Progenitor cell of endocrine pancreas (in vitro differentiated cells): ENCODE data around the gene RPL13. TPM values are rescaled to one million over a fixed set of nuclear protein-coding genes. Genes with fewer than 3 reads are reported as not detected.

Experiments used
- DNase-seq: peaks from one replicate; pipeline ENCODE4 v3.0.0; 2021; ENCODE audit warnings: low spot score; ENCODE audit not compliant: unreplicated experiment
- H3K27ac Mint-ChIP-seq: 2 replicates; pipeline ENCODE4 v1.8.0; 2021; ENCODE audit warnings: mild to moderate bottlenecking, moderate library complexity, mixed read lengths
- H3K27me3 Mint-ChIP-seq: 2 replicates; pipeline ENCODE4 v1.8.0; 2021; ENCODE audit warnings: mixed read lengths
- H3K36me3 Mint-ChIP-seq: 2 replicates; pipeline ENCODE4 v1.8.0; 2022; ENCODE audit warnings: mixed read lengths; ENCODE audit not compliant: insufficient read depth
- H3K4me1 Mint-ChIP-seq: 2 replicates; pipeline ENCODE4 v1.8.0; 2021; ENCODE audit warnings: low read depth, mixed read lengths
- H3K4me3 Mint-ChIP-seq: 2 replicates; pipeline ENCODE4 v1.8.0; 2021; ENCODE audit warnings: low read depth, mild to moderate bottlenecking, moderate library complexity, mixed read lengths
- H3K9me3 Mint-ChIP-seq: 2 replicates; pipeline ENCODE4 v1.8.0; 2021; ENCODE audit warnings: low read depth, mixed read lengths
- total RNA-seq: library from RNA; stranded (reverse); gene quantifications from 2 replicates; pipeline ENCODE4 v1.2.1, GENCODE V29; 2021
- TF ChIP-seq, protein P1 (sequence below): fragments of 200-600 bp; sonication (generic); IDR thresholded peaks from one replicate; pipeline ENCODE4 v1.5.0; 2021; ENCODE audit warnings: antibody characterized with exemption, mild to moderate bottlenecking; ENCODE audit not compliant: unreplicated experiment

Gene RPL13
- total RNA-seq, 1 donor from 2014 or later, result 1,643 TPM

DNA sequence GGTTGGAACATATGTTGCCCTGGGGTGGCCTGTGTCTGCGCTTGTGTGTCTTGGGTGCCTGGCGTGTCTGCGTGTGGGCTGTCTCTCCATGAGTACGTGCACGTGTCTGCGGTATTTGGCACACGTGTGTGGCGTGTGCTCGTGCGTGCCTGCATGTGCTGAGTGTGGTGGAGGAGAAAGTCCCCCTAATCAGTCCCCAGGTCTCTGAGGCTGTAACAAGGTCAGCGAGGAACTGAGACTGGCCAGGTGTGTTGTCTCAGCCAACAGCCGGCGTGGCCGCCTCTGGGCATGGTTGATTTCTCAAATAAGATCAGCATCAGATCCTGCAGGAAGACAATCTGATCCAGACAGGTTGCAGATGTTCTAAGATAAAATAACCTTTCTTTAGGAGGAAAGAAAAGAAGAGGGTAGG lies 11.6 kb downstream of the RPL13 start:
- TF ChIP-seq, protein P1, sequence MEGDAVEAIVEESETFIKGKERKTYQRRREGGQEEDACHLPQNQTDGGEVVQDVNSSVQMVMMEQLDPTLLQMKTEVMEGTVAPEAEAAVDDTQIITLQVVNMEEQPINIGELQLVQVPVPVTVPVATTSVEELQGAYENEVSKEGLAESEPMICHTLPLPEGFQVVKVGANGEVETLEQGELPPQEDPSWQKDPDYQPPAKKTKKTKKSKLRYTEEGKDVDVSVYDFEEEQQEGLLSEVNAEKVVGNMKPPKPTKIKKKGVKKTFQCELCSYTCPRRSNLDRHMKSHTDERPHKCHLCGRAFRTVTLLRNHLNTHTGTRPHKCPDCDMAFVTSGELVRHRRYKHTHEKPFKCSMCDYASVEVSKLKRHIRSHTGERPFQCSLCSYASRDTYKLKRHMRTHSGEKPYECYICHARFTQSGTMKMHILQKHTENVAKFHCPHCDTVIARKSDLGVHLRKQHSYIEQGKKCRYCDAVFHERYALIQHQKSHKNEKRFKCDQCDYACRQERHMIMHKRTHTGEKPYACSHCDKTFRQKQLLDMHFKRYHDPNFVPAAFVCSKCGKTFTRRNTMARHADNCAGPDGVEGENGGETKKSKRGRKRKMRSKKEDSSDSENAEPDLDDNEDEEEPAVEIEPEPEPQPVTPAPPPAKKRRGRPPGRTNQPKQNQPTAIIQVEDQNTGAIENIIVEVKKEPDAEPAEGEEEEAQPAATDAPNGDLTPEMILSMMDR, result no peak

DNA sequence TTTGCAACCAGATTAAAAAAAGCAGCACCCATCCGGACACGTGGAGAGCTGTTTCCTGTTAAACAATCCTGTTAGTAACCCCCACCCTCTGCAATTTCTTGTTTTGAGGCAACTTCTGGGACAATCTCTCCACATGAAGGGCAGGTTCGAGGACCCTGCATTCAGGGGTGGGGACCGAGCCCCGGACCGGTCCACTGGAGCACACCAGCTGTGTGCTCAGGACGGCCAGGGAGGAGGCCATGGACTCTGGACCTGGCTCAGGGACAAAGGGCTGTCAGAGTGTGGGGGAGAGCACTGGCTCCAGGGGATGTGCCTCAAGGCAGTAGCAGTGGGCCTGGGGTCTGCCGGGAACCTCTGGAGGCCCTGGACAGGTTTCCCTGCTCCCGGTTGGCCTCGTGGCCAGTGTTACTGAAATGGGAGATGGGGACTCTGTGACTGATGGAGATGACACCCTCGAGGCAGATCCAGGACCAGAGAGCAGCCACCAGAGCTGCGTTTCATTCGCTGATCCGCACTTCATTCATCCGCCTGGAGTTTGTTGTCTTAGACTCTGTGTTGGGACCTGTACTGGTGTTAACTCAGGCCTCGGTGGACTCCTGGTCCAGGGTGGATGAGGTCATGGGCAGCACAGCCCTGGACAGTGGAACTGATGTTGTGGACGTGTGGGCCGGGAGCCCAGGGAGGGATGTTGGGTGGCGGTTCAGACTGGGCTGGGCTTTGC lies 12.2 kb downstream of the RPL13 start:
- peaks cover 51% of the 10 kb centered on the region for H3K27me3 Mint-ChIP-seq
- no peaks in the 10 kb centered on the region for H3K9me3 Mint-ChIP-seq
- no peak overlapping the region for H3K27ac Mint-ChIP-seq
- no peaks in the 10 kb centered on the region for H3K36me3 Mint-ChIP-seq
- H3K4me1 Mint-ChIP-seq, result peaks cover 5% of the 10 kb centered on the region
- DNase-seq, result no peak
- TF ChIP-seq, protein P1, result no peak
- H3K4me3 Mint-ChIP-seq, result no peak overlapping the region

More for the DNA sequence above, 11.6 kb downstream of the RPL13 start:
- Mint-ChIP-seq H3K9me3 (no peaks in the 10 kb centered on the region), H3K4me3 (no peak overlapping the region), H3K4me1 (peaks cover 5% of the 10 kb centered on the region), H3K27me3 (peaks cover 47% of the 10 kb centered on the region), H3K36me3 (no peaks in the 10 kb centered on the region), H3K27ac (no peak overlapping the region)
- no peak for DNase-seq

DNA sequence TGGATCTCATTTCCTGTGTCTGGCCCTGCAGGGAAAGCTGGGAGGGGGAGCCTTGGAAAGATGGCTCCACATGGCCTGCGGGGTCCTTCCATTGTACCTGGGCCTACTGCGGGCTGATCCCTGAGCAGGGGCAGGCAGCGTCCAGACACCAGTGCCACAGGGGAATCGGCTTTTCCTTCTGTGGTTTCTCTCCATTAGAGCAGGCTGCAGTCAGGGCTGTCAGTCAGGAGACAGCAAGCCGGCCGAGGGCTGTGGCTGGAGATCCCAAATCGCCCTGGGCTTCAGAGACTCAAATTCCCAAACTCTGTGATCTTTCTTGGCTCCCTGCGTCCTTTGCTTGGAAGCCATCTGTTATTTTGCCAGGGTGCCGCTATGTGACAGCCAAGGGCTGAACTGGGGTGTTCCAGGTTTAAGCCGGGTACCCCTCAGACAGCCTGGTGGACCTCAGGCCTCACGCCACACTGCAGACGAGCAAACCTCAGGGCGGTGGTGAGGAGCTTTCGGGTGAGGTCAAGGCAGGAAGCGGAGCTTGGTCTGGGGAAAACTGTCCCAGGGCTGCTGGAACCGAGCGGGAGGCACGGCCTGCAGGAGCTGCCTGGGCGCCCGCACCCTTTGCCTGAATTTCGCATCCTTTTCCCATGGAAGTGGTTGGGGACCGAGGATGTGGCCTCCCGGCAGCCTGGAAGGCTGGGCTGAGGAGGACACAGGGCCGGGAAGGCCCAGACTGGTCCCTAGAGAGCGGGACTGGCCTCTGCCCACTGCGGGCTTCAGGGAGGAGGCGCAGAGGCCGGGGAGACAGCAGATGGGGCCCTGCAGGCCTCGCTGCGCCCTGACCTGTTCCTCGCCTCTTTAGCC lies 13.6 kb downstream of the RPL13 start:
- TF ChIP-seq, protein P1, result no peak
- DNase-seq, result no peak
- H3K9me3 Mint-ChIP-seq, result no peaks in the 10 kb centered on the region
- peaks cover 4% of the 10 kb centered on the region for H3K4me1 Mint-ChIP-seq
- H3K36me3 Mint-ChIP-seq, result no peaks in the 10 kb centered on the region
- no peak overlapping the region for H3K4me3 Mint-ChIP-seq
- H3K27ac Mint-ChIP-seq, result no peak overlapping the region
- H3K27me3 Mint-ChIP-seq, result peaks cover 57% of the 10 kb centered on the region

DNA sequence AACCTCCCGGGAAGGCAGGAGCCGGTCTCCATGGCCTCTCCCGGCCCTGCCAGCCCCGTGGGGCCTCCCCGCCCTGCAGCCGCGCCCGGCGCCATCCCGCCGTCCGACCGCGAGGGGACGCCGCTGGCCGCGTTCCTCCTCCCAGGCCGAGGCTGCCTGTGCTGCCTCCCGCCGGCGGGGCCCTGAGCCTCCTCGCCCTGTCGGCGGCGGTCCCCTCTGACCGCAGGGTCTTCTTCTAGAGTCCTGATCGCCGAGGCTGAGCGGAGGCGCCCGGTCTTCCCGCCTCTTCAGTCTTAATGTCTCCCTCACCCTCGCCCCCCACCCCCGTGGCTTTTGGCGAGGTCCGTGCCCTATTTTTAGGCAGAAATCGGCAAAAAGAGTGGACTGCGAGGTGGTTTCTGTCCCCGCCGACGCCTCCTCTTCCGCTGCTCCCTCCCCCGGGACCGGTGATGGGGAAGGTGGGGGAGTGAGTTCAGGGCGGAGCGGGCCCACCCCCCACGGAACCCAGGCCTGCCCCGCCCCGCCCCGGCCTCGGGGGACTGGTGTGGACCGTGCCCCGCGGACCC lies 14.3 kb downstream of the RPL13 start:
- Mint-ChIP-seq H3K36me3 (no peaks in the 10 kb centered on the region), H3K9me3 (no peaks in the 10 kb centered on the region), H3K4me3 (no peak overlapping the region), H3K27ac (no peak overlapping the region), H3K4me1 (peaks cover 4% of the 10 kb centered on the region), H3K27me3 (peaks cover 54% of the 10 kb centered on the region)
- DNase-seq, result peak; percentile 52
- TF ChIP-seq, protein P1, result peak; percentile 67
